HEK293T (cell line): ENCODE results near the gene ROS1.
A peak's percentile ranks its signal among the peaks of the same experiment; 100 is the strongest.

Experiments
- CTCF ChIA-PET: fragments of 350-600 bp; formaldehyde crosslinking; extraction: SDS; loops from one replicate; lab custom pipeline; 2021; ENCODE audit warnings: antibody characterized with exemption, inconsistent platforms; lab: Yijun Ruan, JAX
- POLR2A ChIA-PET: fragments of 350-600 bp; formaldehyde crosslinking; extraction: SDS; loops from one replicate; lab custom pipeline; 2020; ENCODE audit warnings: antibody characterized with exemption, inconsistent platforms; lab: Yijun Ruan, JAX
- DNase-seq: peaks from one replicate; pipeline ENCODE4 v3.0.0; 2012; ENCODE audit warnings: mixed read lengths; ENCODE audit errors: extremely low spot score
- ARNT ChIP-seq: fragments of 450-650 bp; IDR thresholded peaks from 2 replicates; pipeline ENCODE4 v1.6.1; 2017; ENCODE audit warnings: mild to moderate bottlenecking
- BHLHE40 ChIP-seq: fragments of 450-650 bp; IDR thresholded peaks from 2 replicates; pipeline ENCODE4 v1.6.1; 2016; ENCODE audit warnings: mild to moderate bottlenecking, moderate library complexity, borderline replicate concordance
- CTBP1 ChIP-seq: fragments of 450-650 bp; IDR thresholded peaks from 2 replicates; pipeline ENCODE4 v1.6.1; 2016; ENCODE audit warnings: borderline replicate concordance
- ELF4 ChIP-seq: fragments of 450-650 bp; IDR thresholded peaks from 2 replicates; pipeline ENCODE4 v1.6.1; 2017; ENCODE audit warnings: antibody characterized with exemption
- FOXA1 ChIP-seq: fragments of 450-650 bp; IDR thresholded peaks from 2 replicates; pipeline ENCODE4 v1.6.1; 2016; ENCODE audit warnings: mild to moderate bottlenecking
- FOXK2 ChIP-seq: fragments of 450-650 bp; IDR thresholded peaks from 2 replicates; pipeline ENCODE4 v1.6.1; 2016; ENCODE audit warnings: mild to moderate bottlenecking
- FOXM1 ChIP-seq: fragments of 450-650 bp; IDR thresholded peaks from 2 replicates; pipeline ENCODE4 v1.6.1; 2017; ENCODE audit warnings: mild to moderate bottlenecking, borderline replicate concordance
- HDGF ChIP-seq: fragments of 450-650 bp; IDR thresholded peaks from 2 replicates; pipeline ENCODE4 v1.6.1; 2017; ENCODE audit warnings: antibody characterized with exemption, borderline replicate concordance
- L3MBTL2 ChIP-seq: fragments of 450-650 bp; conservative IDR thresholded peaks from 2 replicates; pipeline ENCODE4 v1.6.1; 2016; ENCODE audit warnings: mild to moderate bottlenecking
- LEF1 ChIP-seq: fragments of 450-650 bp; IDR thresholded peaks from 2 replicates; pipeline ENCODE4 v1.6.1; 2017; ENCODE audit warnings: mild to moderate bottlenecking, borderline replicate concordance
- NFRKB ChIP-seq: fragments of 450-650 bp; IDR thresholded peaks from 2 replicates; pipeline ENCODE4 v1.6.1; 2016; ENCODE audit warnings: mild to moderate bottlenecking, moderate library complexity
- PKNOX1 ChIP-seq: fragments of 450-650 bp; IDR thresholded peaks from 2 replicates; pipeline ENCODE4 v1.6.1; 2016
- SP1 ChIP-seq: fragments of 450-650 bp; IDR thresholded peaks from 2 replicates; pipeline ENCODE4 v1.6.1; 2017
- SUZ12 ChIP-seq: fragments of 450-650 bp; IDR thresholded peaks from 2 replicates; pipeline ENCODE4 v1.6.1; 2016; ENCODE audit warnings: mild to moderate bottlenecking
- TARDBP ChIP-seq: fragments of 450-650 bp; IDR thresholded peaks from 2 replicates; pipeline ENCODE4 v1.6.1; 2016
- ZNF384 ChIP-seq: fragments of 450-650 bp; IDR thresholded peaks from 2 replicates; pipeline ENCODE4 v1.6.1; 2016

The ROS1 gene

DNA sequence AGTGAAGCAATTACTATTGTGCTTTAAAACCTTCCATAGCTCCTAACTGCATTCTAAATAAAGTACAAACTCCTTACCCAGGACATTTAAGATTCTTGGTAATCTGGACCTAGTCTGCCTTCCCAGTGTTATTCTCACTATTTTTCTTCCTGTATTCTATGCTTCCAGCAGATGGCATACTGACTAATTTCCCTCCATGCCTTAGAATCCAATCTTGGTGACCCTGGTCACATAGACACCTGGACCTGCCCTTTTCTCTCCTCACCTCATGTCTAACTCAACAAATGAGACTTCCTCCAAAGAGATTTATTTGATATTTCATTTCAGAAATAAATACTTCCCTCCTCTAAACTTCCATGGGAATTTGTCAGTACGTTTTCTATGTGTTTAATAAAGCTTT lies 25.8 kb downstream of the ROS1 start:
- TF ChIP-seq ELF4 = no peak
- no peak for TF ChIP-seq ARNT
- no peak for TF ChIP-seq CTBP1
- TF ChIP-seq SP1 = no peak
- TF ChIP-seq HDGF = no peak
- no peak for TF ChIP-seq FOXM1
- no peak for TF ChIP-seq ZNF384
- ChIA-PET POLR2A (no interaction called here), CTCF (interaction anchor here (0.9 kb wide), 2 partner anchors 9 to 50 kb away, joined by 3 to 4 read pairs; no protein-coding TSS in a partner anchor)
- peak; percentile 40 for DNase-seq

DNA sequence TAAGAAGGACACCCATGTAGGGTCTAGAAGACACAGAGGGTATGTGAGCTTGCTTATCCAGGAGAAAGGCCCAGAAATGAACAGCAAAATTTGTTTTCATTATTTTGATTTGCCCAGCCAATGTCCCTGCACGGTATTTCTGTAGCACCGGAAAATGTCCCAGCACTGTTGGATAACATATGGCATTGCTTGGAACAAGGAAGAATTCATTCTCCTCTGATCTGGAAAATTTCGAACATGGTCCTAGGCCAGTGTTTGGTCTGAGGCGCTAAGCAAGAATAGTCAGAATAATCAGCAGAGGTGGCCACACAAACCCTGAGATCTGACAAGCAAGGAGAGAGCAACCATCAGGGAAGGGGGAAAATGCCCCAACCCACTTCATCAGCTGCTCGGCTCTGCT lies 26.6 kb downstream of the ROS1 start:
- no peak for TF ChIP-seq ARNT
- TF ChIP-seq FOXA1 = no peak
- no peak for TF ChIP-seq BHLHE40
- TF ChIP-seq FOXM1 = no peak
- TF ChIP-seq NFRKB = no peak
- no peak for TF ChIP-seq TARDBP
- TF ChIP-seq CTBP1 = no peak
- no peak for TF ChIP-seq LEF1
- TF ChIP-seq ELF4 = no peak
- TF ChIP-seq FOXK2 = no peak
- TF ChIP-seq SUZ12 = no peak
- TF ChIP-seq SP1 = no peak
- TF ChIP-seq ZNF384 = no peak
- TF ChIP-seq HDGF = no peak
- TF ChIP-seq L3MBTL2 = no peak
- no peak for TF ChIP-seq PKNOX1
- CTCF ChIA-PET = interaction anchor here (0.7 kb wide), 1 partner anchor 20 kb away, joined by 3 read pairs; no protein-coding TSS in a partner anchor
- DNase-seq = no peak
- POLR2A ChIA-PET = no interaction called here

DNA sequence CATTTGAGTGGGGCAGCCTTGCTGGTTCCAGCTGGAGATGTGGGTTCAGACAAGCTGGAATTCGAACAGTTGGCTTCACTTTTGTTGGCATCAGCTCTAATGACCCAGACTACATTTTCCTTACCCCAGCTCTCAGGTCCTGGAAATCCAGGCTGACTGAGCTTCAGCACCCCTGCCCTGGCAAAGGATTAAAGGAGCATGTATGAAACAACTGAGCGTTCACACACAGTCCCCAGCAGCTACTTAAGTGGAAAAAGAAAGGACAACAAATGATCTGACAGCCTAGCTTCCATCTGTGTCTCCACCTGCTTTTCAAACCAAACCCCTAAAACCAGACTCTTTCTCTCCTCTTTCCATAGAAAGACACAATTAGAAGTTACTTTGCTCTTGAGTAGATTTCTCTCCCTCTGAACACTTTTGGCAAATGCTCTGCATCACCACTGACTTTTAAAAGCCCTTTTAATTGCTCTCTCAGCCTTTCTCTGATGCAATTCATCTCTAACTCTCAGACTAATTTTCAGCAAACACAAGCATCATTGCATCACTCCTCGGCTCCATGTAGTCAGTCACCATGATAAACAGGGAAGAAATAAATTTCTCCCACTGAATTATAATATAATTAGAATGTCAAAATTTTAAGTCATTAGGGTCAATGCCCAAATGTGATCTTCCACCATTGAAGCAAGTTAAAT lies 28.1 kb downstream of the ROS1 start:
- POLR2A ChIA-PET = no interaction called here
- TF ChIP-seq NFRKB = no peak
- no peak for TF ChIP-seq FOXA1
- no peak for TF ChIP-seq SUZ12
- no peak for TF ChIP-seq ELF4
- no peak for TF ChIP-seq ARNT
- TF ChIP-seq BHLHE40 = no peak
- TF ChIP-seq SP1 = no peak
- TF ChIP-seq HDGF = no peak
- DNase-seq = no peak
- CTCF ChIA-PET = no interaction called here

DNA sequence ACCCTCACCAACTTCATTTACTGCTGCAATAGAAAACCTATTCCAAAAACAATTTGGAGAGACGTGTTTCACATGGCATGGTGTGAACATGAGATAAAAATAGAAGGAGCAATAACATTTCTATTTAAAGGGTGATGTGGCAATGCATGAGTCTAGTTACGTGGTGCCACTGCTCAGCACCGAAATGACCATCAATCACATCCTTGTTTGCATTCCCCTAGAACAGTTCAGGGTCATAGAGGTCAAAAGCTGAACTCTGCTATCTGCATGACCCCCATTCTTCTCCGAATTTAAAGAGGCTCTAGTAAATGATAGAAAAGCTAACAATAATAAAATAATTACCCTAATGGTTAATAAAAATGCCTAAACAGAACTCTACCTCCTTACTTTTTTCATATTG lies 29.5 kb downstream of the ROS1 start:
- no peak for DNase-seq
- TF ChIP-seq CTBP1 = no peak
- no peak for TF ChIP-seq BHLHE40
- no peak for TF ChIP-seq FOXM1
- TF ChIP-seq FOXK2 = no peak
- no peak for TF ChIP-seq LEF1
- no peak for TF ChIP-seq ARNT
- no peak for TF ChIP-seq PKNOX1
- no peak for TF ChIP-seq FOXA1
- TF ChIP-seq HDGF = no peak
- TF ChIP-seq TARDBP = no peak
- no peak for TF ChIP-seq ZNF384
- no peak for TF ChIP-seq SP1
- ChIA-PET CTCF (no interaction called here), POLR2A (no interaction called here)

DNA sequence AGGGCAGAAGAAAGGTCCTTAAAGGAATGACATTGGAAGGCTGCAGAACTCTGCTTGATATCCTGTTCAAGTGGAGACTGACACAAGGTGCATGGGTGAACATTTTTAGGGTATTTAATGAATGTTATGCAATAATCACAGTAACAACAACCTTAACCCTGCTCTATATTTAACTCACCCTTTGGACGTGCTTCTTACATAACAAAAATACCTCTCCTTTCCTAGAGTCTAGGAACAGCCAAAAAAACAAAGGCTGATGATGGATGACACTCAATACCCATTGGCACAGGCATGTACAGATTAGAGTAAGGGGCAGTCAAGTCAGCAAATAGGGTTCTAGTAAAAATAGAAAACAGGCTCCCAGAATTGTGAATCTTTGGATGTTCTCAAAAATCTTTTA lies 30.6 kb downstream of the ROS1 start:
- no peak for DNase-seq
- TF ChIP-seq CTBP1 = no peak
- no peak for TF ChIP-seq LEF1
- no peak for TF ChIP-seq FOXM1
- TF ChIP-seq L3MBTL2 = no peak
- TF ChIP-seq BHLHE40 = no peak
- no peak for TF ChIP-seq HDGF
- no peak for TF ChIP-seq ARNT
- TF ChIP-seq NFRKB = no peak
- no peak for TF ChIP-seq FOXA1
- ChIA-PET CTCF (no interaction called here), POLR2A (no interaction called here)

DNA sequence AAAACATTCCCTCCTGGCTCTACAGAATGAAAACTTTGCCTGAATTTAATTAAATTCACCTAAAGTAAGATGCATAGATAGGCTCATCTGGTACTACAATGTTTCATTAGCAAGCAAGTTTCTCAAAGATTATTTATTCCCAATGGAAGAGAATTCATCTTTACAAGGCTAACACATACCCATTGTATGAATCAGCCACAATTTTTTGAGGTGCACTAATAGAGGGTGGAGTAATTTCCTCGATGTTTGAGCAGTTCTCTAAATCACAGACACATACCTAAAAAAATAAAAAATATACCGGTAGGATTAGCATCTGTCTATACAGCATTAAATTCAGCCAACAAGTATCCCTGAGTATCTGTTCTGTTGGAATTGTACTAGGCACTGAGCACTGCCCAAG lies 32.7 kb downstream of the ROS1 start:
- CTCF ChIA-PET = no interaction called here
- TF ChIP-seq L3MBTL2 = no peak
- TF ChIP-seq PKNOX1 = no peak
- no peak for TF ChIP-seq BHLHE40
- no peak for TF ChIP-seq FOXK2
- no peak for TF ChIP-seq TARDBP
- no peak for TF ChIP-seq HDGF
- TF ChIP-seq NFRKB = no peak
- no peak for TF ChIP-seq LEF1
- TF ChIP-seq FOXA1 = no peak
- no peak for TF ChIP-seq SP1
- TF ChIP-seq ARNT = no peak
- no peak for TF ChIP-seq ZNF384
- no peak for TF ChIP-seq CTBP1
- no peak for DNase-seq
- POLR2A ChIA-PET = no interaction called here
